VCaP (cell line): Measurements from ENCODE around the gene MAPK10.

Source experiments
- H3K27ac ChIP-seq: fragments of 450-650 bp; 2 replicates; pipeline ENCODE4 v1.5.1; 2017
- TF ChIP-seq, protein P1 (sequence below): fragments of 450-650 bp; conservative IDR thresholded peaks from 2 replicates; pipeline ENCODE4 v1.5.1; 2017; ENCODE audit warnings: mild to moderate bottlenecking, moderate library complexity

MAPK10 gene

DNA sequence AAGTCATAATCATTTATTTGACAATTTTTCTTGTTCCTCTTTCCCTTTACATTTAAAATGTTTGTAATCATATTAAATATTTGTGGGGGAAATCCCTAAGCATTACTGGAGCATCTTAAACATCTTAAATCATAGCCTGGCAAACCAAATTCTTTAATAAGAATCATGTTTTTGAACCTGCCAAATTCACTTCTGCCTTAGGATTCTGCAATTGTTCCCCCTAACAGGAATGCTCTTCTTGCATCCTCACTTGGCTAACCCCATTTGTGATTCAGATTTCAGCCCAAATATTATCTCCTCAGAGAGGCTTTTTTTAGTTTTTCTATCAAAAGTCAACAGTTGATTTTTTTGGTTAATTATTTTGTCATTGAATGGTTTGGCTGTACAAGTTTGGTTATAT, 241.1 kb downstream of the MAPK10 start:
- no peak overlapping the region for H3K27ac ChIP-seq
- TF ChIP-seq, protein P1, sequence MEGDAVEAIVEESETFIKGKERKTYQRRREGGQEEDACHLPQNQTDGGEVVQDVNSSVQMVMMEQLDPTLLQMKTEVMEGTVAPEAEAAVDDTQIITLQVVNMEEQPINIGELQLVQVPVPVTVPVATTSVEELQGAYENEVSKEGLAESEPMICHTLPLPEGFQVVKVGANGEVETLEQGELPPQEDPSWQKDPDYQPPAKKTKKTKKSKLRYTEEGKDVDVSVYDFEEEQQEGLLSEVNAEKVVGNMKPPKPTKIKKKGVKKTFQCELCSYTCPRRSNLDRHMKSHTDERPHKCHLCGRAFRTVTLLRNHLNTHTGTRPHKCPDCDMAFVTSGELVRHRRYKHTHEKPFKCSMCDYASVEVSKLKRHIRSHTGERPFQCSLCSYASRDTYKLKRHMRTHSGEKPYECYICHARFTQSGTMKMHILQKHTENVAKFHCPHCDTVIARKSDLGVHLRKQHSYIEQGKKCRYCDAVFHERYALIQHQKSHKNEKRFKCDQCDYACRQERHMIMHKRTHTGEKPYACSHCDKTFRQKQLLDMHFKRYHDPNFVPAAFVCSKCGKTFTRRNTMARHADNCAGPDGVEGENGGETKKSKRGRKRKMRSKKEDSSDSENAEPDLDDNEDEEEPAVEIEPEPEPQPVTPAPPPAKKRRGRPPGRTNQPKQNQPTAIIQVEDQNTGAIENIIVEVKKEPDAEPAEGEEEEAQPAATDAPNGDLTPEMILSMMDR, result no peak

DNA sequence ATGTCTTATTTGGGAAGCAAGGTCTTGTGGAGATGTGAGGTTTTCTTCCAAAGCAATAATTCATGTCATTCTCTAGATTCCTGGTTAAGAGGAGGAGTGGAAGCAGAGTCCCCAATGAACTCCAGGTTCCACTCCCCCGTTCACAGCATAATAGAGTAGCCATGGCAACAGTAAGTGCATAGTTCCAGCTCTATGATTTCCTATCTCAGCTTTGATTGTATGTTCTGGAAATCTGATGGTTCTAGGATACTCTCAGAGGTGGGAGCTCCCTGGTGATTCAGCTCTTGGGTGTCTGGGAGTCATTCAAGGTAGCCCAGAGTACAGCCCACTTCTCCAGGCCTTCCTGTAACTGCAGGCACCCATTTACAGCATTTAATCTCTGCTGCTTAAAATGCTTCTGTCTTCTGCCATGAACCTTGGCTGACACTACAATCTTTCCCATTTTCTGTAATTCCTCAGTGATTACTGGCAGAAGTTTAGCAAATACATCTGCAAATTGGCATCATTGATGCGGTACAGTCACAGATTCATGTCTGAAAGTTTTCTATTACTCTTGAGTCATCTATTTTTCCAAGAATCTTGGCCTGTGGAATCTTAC, 242.0 kb downstream of the MAPK10 start:
- TF ChIP-seq, protein P1, result no peak
- H3K27ac ChIP-seq, result no peak overlapping the region

DNA sequence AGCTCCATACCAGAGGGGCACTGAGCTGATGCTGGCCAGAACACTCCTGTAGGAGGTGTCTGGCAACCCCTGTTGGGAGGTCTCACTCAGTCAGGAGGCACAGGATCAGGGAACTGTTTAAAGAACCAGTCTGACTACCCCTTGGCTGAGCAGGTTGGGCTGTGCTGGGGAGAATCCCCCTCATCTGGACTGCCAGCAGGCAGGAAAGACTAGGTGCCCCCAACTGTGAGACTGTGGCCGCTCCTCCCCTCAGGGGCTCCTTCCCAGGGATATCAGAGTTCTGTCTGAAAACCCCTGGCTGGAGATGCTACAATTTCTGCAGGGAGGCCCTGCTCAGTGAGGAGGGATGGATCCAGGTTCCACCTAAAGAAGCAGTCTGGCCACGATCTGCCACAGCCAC, 245.3 kb downstream of the MAPK10 start:
- H3K27ac ChIP-seq, result no peak overlapping the region
- TF ChIP-seq, protein P1, result no peak

DNA sequence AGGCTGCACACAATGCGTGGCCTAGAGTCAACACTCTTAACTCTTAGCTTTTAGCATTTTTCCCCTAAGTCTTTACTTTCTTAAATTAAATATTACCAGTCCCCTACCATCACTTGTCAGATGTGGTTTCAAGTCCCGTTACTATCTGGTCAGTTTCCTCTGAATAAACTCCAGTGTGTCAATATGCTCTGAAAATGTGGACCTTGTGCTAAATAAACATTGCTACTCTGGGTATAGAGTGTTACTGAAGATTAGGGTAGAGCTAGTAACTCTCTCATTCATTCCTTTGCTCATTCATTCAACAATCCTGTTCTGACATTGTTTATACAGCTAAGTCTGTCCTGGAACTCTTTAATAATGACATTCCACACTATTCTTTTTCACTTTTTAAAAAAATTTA, 251.0 kb downstream of the MAPK10 start:
- TF ChIP-seq, protein P1, result no peak
- H3K27ac ChIP-seq, result no peak overlapping the region

DNA sequence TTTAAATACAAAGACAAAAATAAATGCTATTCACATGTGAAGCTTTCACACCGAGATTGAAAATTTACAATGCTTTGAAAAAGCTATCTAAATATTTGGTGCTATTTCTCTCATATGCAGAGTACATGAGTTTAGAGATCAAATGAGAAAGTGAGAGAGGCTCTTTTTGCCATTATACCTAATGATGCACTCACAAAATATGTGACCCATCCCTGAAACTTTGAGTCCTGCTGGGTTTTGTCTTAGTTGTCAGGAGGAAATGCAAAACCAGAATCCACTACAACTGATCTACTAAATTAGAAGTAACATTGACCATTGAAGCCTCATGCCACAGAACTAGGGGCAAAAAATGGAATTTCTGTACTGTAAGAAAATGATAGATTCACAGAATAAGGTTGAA, 251.7 kb downstream of the MAPK10 start:
- TF ChIP-seq, protein P1, result no peak
- no peak overlapping the region for H3K27ac ChIP-seq

DNA sequence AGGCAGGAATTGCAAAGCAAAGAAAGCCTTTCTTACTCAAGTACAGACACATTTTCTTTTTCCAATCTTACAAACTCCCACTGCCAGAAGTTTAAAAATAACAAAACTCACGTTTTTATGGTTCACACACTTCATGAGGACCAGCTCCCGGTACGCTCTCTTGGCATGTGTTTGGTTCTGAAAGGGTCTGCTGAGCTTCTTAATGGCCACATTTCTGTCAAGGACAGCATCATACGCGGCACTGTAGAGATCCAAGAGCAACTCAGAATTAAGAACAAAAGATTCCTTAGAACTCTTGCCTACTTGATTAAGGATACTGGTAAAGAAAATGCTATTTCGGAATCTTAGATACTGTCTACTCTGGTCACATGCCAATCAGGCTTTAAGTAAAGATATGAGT, 252.7 kb downstream of the MAPK10 start:
- H3K27ac ChIP-seq, result no peak overlapping the region
- TF ChIP-seq, protein P1, result no peak

DNA sequence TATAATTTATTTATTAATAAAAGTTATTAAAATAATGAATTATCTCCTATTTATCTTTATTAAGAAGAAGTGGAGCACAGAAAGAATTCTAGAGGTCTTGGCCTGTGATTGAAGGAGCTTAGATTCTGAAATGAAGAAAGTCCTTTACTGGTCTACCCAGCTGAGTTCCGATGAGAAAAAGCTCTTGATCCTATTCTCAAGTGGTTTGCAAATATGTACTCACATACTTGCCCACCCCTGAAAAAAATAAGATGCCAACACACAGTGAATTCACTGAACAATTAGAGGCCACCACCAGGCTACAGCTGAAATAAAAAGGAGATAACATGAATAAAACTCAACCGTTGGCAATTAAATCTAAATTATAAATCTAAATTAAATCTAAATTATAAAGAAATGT, 253.4 kb downstream of the MAPK10 start:
- H3K27ac ChIP-seq, result no peak overlapping the region
- TF ChIP-seq, protein P1, result no peak
